Ammon's horn (tissue), 1 donor: ENCODE results near the gene MBTPS1.
A peak's percentile ranks its signal among the peaks of the same experiment; 100 is the strongest.

Source experiments
- DNase-seq: peaks from one replicate; pipeline ENCODE4 v3.0.0-alpha.2; 2016; ENCODE audit warnings: low spot score

MBTPS1 gene

GRCh38 chr16:84034516-84034915 lies 82.2 kb downstream of the MBTPS1 start:
- DNase-seq = no peak

GRCh38 chr16:84033251-84034195 lies 83.2 kb downstream of the MBTPS1 start:
- DNase-seq = no peak

GRCh38 chr16:84032458-84033178 lies 84.1 kb downstream of the MBTPS1 start:
- DNase-seq = no peak

- DNase-seq = no peak
Observed at GRCh38 chr16:84031556-84031955, 85.2 kb downstream of the MBTPS1 start.

GRCh38 chr16:84029297-84030047 lies 87.3 kb downstream of the MBTPS1 start:
- DNase-seq = peak; percentile 43

- DNase-seq = no peak
Observed at GRCh38 chr16:84027625-84028024, 89.1 kb downstream of the MBTPS1 start.

- no peak for DNase-seq
Observed at GRCh38 chr16:84026606-84027005, 90.1 kb downstream of the MBTPS1 start.

- no peak for DNase-seq
Observed at GRCh38 chr16:84024854-84025253, 91.9 kb downstream of the MBTPS1 start.

- no peak for DNase-seq
Observed at GRCh38 chr16:84022644-84023043, 94.1 kb downstream of the MBTPS1 start.

GRCh38 chr16:84021488-84021887 lies 95.3 kb downstream of the MBTPS1 start:
- no peak for DNase-seq

- DNase-seq = no peak
Observed at GRCh38 chr16:84020353-84020752, 96.4 kb downstream of the MBTPS1 start.

GRCh38 chr16:84018710-84019109 lies 98.0 kb downstream of the MBTPS1 start:
- DNase-seq = no peak

- DNase-seq = no peak
Observed at GRCh38 chr16:84016477-84016876, 100.3 kb downstream of the MBTPS1 start.

GRCh38 chr16:84015399-84015798 lies 101.3 kb downstream of the MBTPS1 start:
- DNase-seq = no peak

- no peak for DNase-seq
Observed at GRCh38 chr16:84014570-84015327, 102.0 kb downstream of the MBTPS1 start.

GRCh38 chr16:84013787-84014569 lies 102.8 kb downstream of the MBTPS1 start:
- no peak for DNase-seq

- DNase-seq = no peak
Observed at GRCh38 chr16:84009282-84009681, 107.5 kb downstream of the MBTPS1 start.

- DNase-seq = no peak
Observed at GRCh38 chr16:84007965-84008364, 108.8 kb downstream of the MBTPS1 start.

- DNase-seq = no peak
Observed at GRCh38 chr16:84007520-84007919, 109.2 kb downstream of the MBTPS1 start.

GRCh38 chr16:84005391-84005790 lies 111.4 kb downstream of the MBTPS1 start:
- DNase-seq = no peak

GRCh38 chr16:84004442-84004841 lies 112.3 kb downstream of the MBTPS1 start:
- DNase-seq = no peak
